H1 (cell line): ENCODE results near the gene MPPED1. TPM values are rescaled to one million over a fixed set of nuclear protein-coding genes. Genes with fewer than 3 reads are reported as not detected.

Source experiments
- CTCF ChIA-PET: fragments of 300-600 bp; sonication (Branson Sonifier 250); formaldehyde crosslinking; loops from one replicate; lab custom pipeline; 2021; ENCODE audit not compliant: partially characterized antibody; lab: Charles Lee
- POLR2A ChIA-PET: fragments of 300-600 bp; sonication (Branson Sonifier 250); formaldehyde crosslinking; loops from one replicate; lab custom pipeline; 2021; ENCODE audit warnings: inconsistent platforms; ENCODE audit not compliant: partially characterized antibody; lab: Charles Lee
- DNase-seq, 2 experiments: peaks; one replicate each; pipeline versions ENCODE4 v3.0.0 to v3.0.0-alpha.2; 2010 to 2022; ENCODE audit warnings: low spot score in 2 of 2, low read depth in 1 of 2, mixed read lengths in 1 of 2
- FAIRE-seq: peaks from 2 replicates; lab custom pipeline; 2011; peaks lifted over from hg19 to GRCh38; lab: Jason Lieb, UNC
- H2AFZ ChIP-seq: 2 replicates; pipeline ENCODE4 v1.8.1; 2012; ENCODE audit warnings: low read length, inconsistent platforms
- H2AK5ac ChIP-seq: 2 replicates; pipeline ENCODE4 v1.6.1; 2013; ENCODE audit warnings: low read depth, low read length
- H2BK120ac ChIP-seq: replicated peaks from 2 replicates; pipeline ENCODE3; 2013; ENCODE audit warnings: low read depth, low read length, inconsistent platforms
- H2BK12ac ChIP-seq: 2 replicates; pipeline ENCODE4 v1.6.1; 2013; ENCODE audit warnings: low read depth, low read length
- H2BK15ac ChIP-seq: 2 replicates; pipeline ENCODE4 v1.6.1; 2013; ENCODE audit warnings: low read length
- H2BK20ac ChIP-seq: 2 replicates; pipeline ENCODE4 v1.6.1; 2013; ENCODE audit warnings: low read length
- H2BK5ac ChIP-seq: 2 replicates; pipeline ENCODE4 v1.6.1; 2013; ENCODE audit warnings: low read depth, low read length
- H3K14ac ChIP-seq: 2 replicates; pipeline ENCODE4 v1.6.1; 2013; ENCODE audit warnings: inconsistent platforms; ENCODE audit not compliant: insufficient read length
- H3K18ac ChIP-seq: 2 replicates; pipeline ENCODE4 v1.6.1; 2013; ENCODE audit warnings: low read length; ENCODE audit errors: extremely low read depth
- H3K23ac ChIP-seq: 2 replicates; pipeline ENCODE4 v1.6.1; 2013; ENCODE audit warnings: inconsistent platforms; ENCODE audit not compliant: insufficient read length
- H3K23me2 ChIP-seq: 2 replicates; pipeline ENCODE4 v1.6.1; 2013; ENCODE audit warnings: low read depth, low read length
- H3K27ac ChIP-seq: 2 replicates; pipeline ENCODE4 v1.6.1; 2011; ENCODE audit warnings: low read depth, low read length, inconsistent platforms
- H3K27me3 ChIP-seq, 4 experiments: replicated peaks in 1 of 4; 1 replicate in 1 of 4; 2 replicates in 3 of 4; pipeline versions ENCODE4 v1.6.1 to v1.8.1; 2011 to 2013; ENCODE audit warnings: low read length in 3 of 4, mild to moderate bottlenecking in 3 of 4, inconsistent platforms in 2 of 4, mixed read lengths in 2 of 4, moderate library complexity in 1 of 4; ENCODE audit not compliant: control insufficient read depth in 3 of 4, insufficient read depth in 3 of 4; ENCODE audit errors: extremely low read depth in 1 of 4
- H3K36me3 ChIP-seq, 4 experiments: 2 replicates each; pipeline versions ENCODE4 v1.6.1 to v1.8.1; 2011 to 2013; ENCODE audit warnings: mild to moderate bottlenecking in 4 of 4, low read length in 3 of 4, moderate library complexity in 2 of 4, control low read depth in 1 of 4, inconsistent platforms in 1 of 4; ENCODE audit not compliant: insufficient read depth in 4 of 4, control insufficient read depth in 2 of 4
- H3K4ac ChIP-seq: replicated peaks from 2 replicates; pipeline ENCODE3; 2013; ENCODE audit warnings: low read length, low read depth, mixed read lengths, inconsistent platforms; ENCODE audit not compliant: insufficient read length
- H3K4me1 ChIP-seq, 4 experiments: replicated peaks in 1 of 4; 1 replicate in 1 of 4; 2 replicates in 3 of 4; pipeline versions ENCODE4 v1.6.1 to v1.8.1; 2011 to 2013; ENCODE audit warnings: low read length in 3 of 4, inconsistent platforms in 2 of 4, mixed read lengths in 1 of 4; ENCODE audit not compliant: insufficient read depth in 4 of 4, control insufficient read depth in 3 of 4
- H3K4me2 ChIP-seq, 2 experiments: 2 replicates each; pipeline versions ENCODE4 v1.6.1 to v1.8.1; 2011 to 2013; ENCODE audit warnings: low read depth in 2 of 2, low read length in 2 of 2, control low read depth in 1 of 2, inconsistent platforms in 1 of 2, mild to moderate bottlenecking in 1 of 2; ENCODE audit not compliant: insufficient read depth in 1 of 2
- H3K4me3 ChIP-seq, 4 experiments: fragments of 200-600, 300-600 bp in 1 of 4; sonication (generic), shearing (Covaris generic), sonication (Bioruptor Twin) in 1 of 4; 2 replicates each; pipeline versions ENCODE4 v1.5.1 to v1.8.1; 2011 to 2016; ENCODE audit warnings: low read length in 4 of 4, low read depth in 3 of 4, control low read depth in 2 of 4, inconsistent platforms in 2 of 4, mild to moderate bottlenecking in 2 of 4, mixed read lengths in 1 of 4, moderate library complexity in 1 of 4; ENCODE audit not compliant: insufficient read depth in 2 of 4; ENCODE audit errors: extremely low read depth in 1 of 4
- H3K56ac ChIP-seq: replicated peaks from 2 replicates; pipeline ENCODE3; 2013; ENCODE audit warnings: low read depth, mild to moderate bottlenecking, mixed read lengths, low read length, inconsistent platforms; ENCODE audit not compliant: insufficient read length
- H3K79me1 ChIP-seq: 2 replicates; pipeline ENCODE4 v1.6.1; 2013; ENCODE audit warnings: low read depth, low read length, control low read depth
- H3K79me2 ChIP-seq, 2 experiments: 2 replicates each; pipeline versions ENCODE4 v1.6.1 to v1.8.1; 2012 to 2013; ENCODE audit warnings: low read length in 2 of 2, mild to moderate bottlenecking in 2 of 2, inconsistent platforms in 1 of 2; ENCODE audit not compliant: insufficient read depth in 2 of 2, control insufficient read depth in 1 of 2
- H3K9ac ChIP-seq, 4 experiments: replicated peaks in 1 of 4; 1 replicate in 1 of 4; 2 replicates in 3 of 4; pipeline versions ENCODE4 v1.6.1 to v1.8.1; 2011 to 2013; ENCODE audit warnings: low read depth in 3 of 4, low read length in 3 of 4, control low read depth in 2 of 4, mild to moderate bottlenecking in 2 of 4, moderate library complexity in 2 of 4, inconsistent platforms in 1 of 4; ENCODE audit errors: extremely low read depth in 1 of 4
- H3K9me3 ChIP-seq, 2 experiments: 2 replicates each; pipeline versions ENCODE4 v1.6.1 to v1.8.1; 2012 to 2013; ENCODE audit warnings: mild to moderate bottlenecking in 2 of 2, moderate library complexity in 2 of 2, control low read depth in 1 of 2, inconsistent platforms in 1 of 2, low read depth in 1 of 2, low read length in 1 of 2, mixed read lengths in 1 of 2; ENCODE audit not compliant: insufficient read depth in 2 of 2
- H4K20me1 ChIP-seq, 2 experiments: replicated peaks in 1 of 2; 2 replicates each; pipeline versions ENCODE3 to v1.8.1; 2011 to 2013; ENCODE audit warnings: inconsistent platforms in 2 of 2, low read length in 2 of 2, mild to moderate bottlenecking in 1 of 2; ENCODE audit not compliant: insufficient read depth in 2 of 2, control insufficient read depth in 1 of 2
- H4K5ac ChIP-seq: 2 replicates; pipeline ENCODE4 v1.6.1; 2013; ENCODE audit warnings: low read length, low read depth, mixed read lengths, inconsistent platforms; ENCODE audit not compliant: insufficient read length
- H4K8ac ChIP-seq: 2 replicates; pipeline ENCODE4 v1.8.0; 2013; ENCODE audit warnings: mild to moderate bottlenecking, moderate library complexity, low read length, inconsistent platforms; ENCODE audit not compliant: insufficient read depth; ENCODE audit errors: extremely low read depth
- H4K91ac ChIP-seq: replicated peaks from 2 replicates; pipeline ENCODE3; 2013; ENCODE audit warnings: low read length, mixed read lengths, inconsistent platforms; ENCODE audit not compliant: insufficient read length
- CBX8 ChIP-seq: fragments of 300-800, 300-1000 bp; sonication (generic); IDR thresholded peaks from 2 replicates; pipeline ENCODE4 v1.7.1; 2016; ENCODE audit warnings: low read depth, low read length, borderline replicate concordance
- CREB1 ChIP-seq: IDR thresholded peaks from 2 replicates; pipeline ENCODE4 v1.6.1; 2012; ENCODE audit warnings: inconsistent platforms
- EP300 ChIP-seq, 2 experiments: IDR thresholded peaks; 1 replicate in 1 of 2; 2 replicates in 1 of 2; pipeline ENCODE4 v1.6.1; 2011 to 2012; ENCODE audit warnings: low read depth in 2 of 2, low read length in 2 of 2, mild to moderate bottlenecking in 2 of 2, borderline replicate concordance in 1 of 2, inconsistent platforms in 1 of 2, moderate library complexity in 1 of 2
- GABPA ChIP-seq: IDR thresholded peaks from 2 replicates; pipeline ENCODE4 v1.6.1; 2011; ENCODE audit warnings: mild to moderate bottlenecking, low read length, moderate library complexity, borderline replicate concordance; ENCODE audit not compliant: insufficient read depth
- KDM1A ChIP-seq: fragments of 200-600, 300-600 bp; sonication (generic); IDR thresholded peaks from 2 replicates; pipeline ENCODE4 v1.7.1; 2016; ENCODE audit warnings: mild to moderate bottlenecking, low read length, borderline replicate concordance
- RFX5 ChIP-seq: IDR thresholded peaks from 2 replicates; pipeline ENCODE4 v1.6.1; 2011; ENCODE audit warnings: low read depth, low read length, improper control_type of control experiment, borderline replicate concordance
- SIN3A ChIP-seq, 2 experiments: IDR thresholded peaks in 1 of 2; conservative IDR thresholded peaks in 1 of 2; 2 replicates each; pipeline ENCODE4 v1.6.1; 2011 to 2012; ENCODE audit warnings: low read length in 2 of 2, improper control_type of control experiment in 1 of 2, low read depth in 1 of 2, mild to moderate bottlenecking in 1 of 2
- SP1 ChIP-seq: IDR thresholded peaks from 2 replicates; pipeline ENCODE4 v1.6.1; 2011; ENCODE audit warnings: low read depth, low read length
- SP4 ChIP-seq: IDR thresholded peaks from 2 replicates; pipeline ENCODE4 v1.6.1; 2012; ENCODE audit warnings: low read length, inconsistent platforms
- SRF ChIP-seq: IDR thresholded peaks from 2 replicates; pipeline ENCODE4 v1.6.1; 2011; ENCODE audit warnings: mild to moderate bottlenecking, low read depth, low read length, moderate library complexity
- TAF1 ChIP-seq: IDR thresholded peaks from 2 replicates; pipeline ENCODE4 v1.6.1; 2011; ENCODE audit warnings: mild to moderate bottlenecking, low read depth, low read length
- WGBS, 2 experiments: shearing (Covaris generic) in 1 of 2; methylation state at CpG; one replicate each; pipeline versions ENCODE4 v1.1.6 to v1.1.7; 2013 to 2015; ENCODE audit warnings: low lambda C conversion rate in 2 of 2, mixed read lengths in 2 of 2, inconsistent platforms in 1 of 2, low coverage in 1 of 2, missing lambda C conversion rate in 1 of 2; ENCODE audit not compliant: insufficient replicate concordance in 2 of 2, insufficient coverage in 1 of 2, insufficient read length in 1 of 2; ENCODE audit errors: extremely low coverage in 1 of 2, missing lambda C conversion rate in 1 of 2; 5-methylcytosine and 5-hydroxymethylcytosine counted together
- polyA plus RNA-seq, 7 experiments: library from polyadenylated mRNA; depleted of rRNA in 3 of 7; stranded (reverse) in 5 of 7; unstranded in 2 of 7; fragments of >200 nt in 5 of 7; fragments of 200-250 nt in 2 of 7; gene quantifications; 1 replicate in 5 of 7; 2 replicates in 1 of 7; 4 replicates in 1 of 7; pipeline versions ENCODE4 v1.2.1 to v1.2.3, GENCODE V29; 2011 to 2013; ENCODE audit warnings: missing spikeins in 2 of 7, mixed read lengths in 2 of 7
- total RNA-seq: library from RNA; stranded (reverse); fragmentation: NEBNext Ultra II Directional; extraction: Animal tissue kit (Norgen Biotek cat#: 25700); gene quantifications from 2 replicates; pipeline ENCODE4 v1.2.1, GENCODE V29; 2021
- TF ChIP-seq, protein P1 (sequence below): IDR thresholded peaks from 2 replicates; pipeline ENCODE4 v1.6.1; 2011; ENCODE audit warnings: low read depth, mild to moderate bottlenecking, low read length; ENCODE audit not compliant: insufficient read depth

Gene MPPED1
- total and polyA plus RNA-seq, 2 of the 8 experiments (the other 6 are each of a cell fraction or from before 2014, with no cell fraction given): 0.29 to 0.37 TPM

DNA sequence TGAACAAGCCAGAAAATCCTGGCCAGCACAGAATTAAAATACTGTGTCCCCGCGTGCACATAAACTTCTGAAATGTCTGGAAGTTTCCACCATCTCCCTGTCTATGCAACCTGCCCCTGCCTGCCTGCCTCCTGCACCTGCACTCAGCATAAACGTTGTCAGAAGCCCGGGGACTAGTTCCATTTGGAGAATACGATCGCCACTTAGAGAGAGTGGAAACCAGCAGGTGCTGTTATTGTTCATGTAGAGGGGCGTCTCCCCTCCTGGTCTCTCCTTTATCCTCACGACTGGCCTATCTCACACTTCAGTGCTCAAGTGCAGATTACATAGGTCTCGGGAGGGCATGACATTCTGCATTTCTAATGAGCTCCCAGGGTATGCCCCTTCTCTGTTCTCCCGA lies 35.6 kb downstream of the MPPED1 start:
- H3K9ac ChIP-seq: no peak overlapping the region
- H4K91ac ChIP-seq: no peak overlapping the region
- H3K18ac ChIP-seq: no peak overlapping the region
- H3K4me2 ChIP-seq: no peak overlapping the region
- no peak overlapping the region for H2BK120ac ChIP-seq
- no peak overlapping the region for H2AK5ac ChIP-seq
- H3K79me2 ChIP-seq: no peaks in the 10 kb centered on the region
- no peak overlapping the region for H4K8ac ChIP-seq
- H3K23me2 ChIP-seq: no peaks in the 10 kb centered on the region
- no peak overlapping the region for H2BK20ac ChIP-seq
- no peak for FAIRE-seq
- no peak overlapping the region for H2BK15ac ChIP-seq
- no peak overlapping the region for H2BK12ac ChIP-seq
- no peaks in the 10 kb centered on the region for H3K4me1 ChIP-seq
- no peak overlapping the region for H3K23ac ChIP-seq
- no peaks in the 10 kb centered on the region for H3K36me3 ChIP-seq
- POLR2A ChIA-PET: interaction anchor here (0.6 kb wide), 1 partner anchor 1702 kb away, joined by 3 read pairs; no protein-coding TSS in a partner anchor
- no peak for TF ChIP-seq SP1
- no peak for TF ChIP-seq GABPA
- TF ChIP-seq TAF1: no peak
- no peak for TF ChIP-seq SP4
- TF ChIP-seq RFX5: no peak
- TF ChIP-seq, protein P1, sequence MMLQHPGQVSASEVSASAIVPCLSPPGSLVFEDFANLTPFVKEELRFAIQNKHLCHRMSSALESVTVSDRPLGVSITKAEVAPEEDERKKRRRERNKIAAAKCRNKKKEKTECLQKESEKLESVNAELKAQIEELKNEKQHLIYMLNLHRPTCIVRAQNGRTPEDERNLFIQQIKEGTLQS: no peak
- TF ChIP-seq KDM1A: no peak
- TF ChIP-seq SRF: no peak
- TF ChIP-seq CBX8: no peak
- no peak for TF ChIP-seq SIN3A (conservative IDR thresholded peaks at IDR 0.05 in 1 of 2, IDR thresholded peaks at IDR 0.05 in 1 of 2; ENCODE audit: low read depth in 1 of 2, low read length in 2 of 2)
- TF ChIP-seq EP300 (IDR thresholded peaks at IDR 0.05; ENCODE audit: borderline replicate concordance in 1 of 2, low read depth in 2 of 2, low read length in 2 of 2): no peak
- no peak for TF ChIP-seq CREB1
- H3K9me3 ChIP-seq: no peaks in the 10 kb centered on the region
- no peak overlapping the region for H2BK5ac ChIP-seq
- H2AFZ ChIP-seq: no peak overlapping the region
- H3K27ac ChIP-seq: no peak overlapping the region
- H3K56ac ChIP-seq: no peak overlapping the region
- H3K27me3 ChIP-seq: no peaks in the 10 kb centered on the region
- H3K4me3 ChIP-seq: no peak overlapping the region
- no peaks in the 10 kb centered on the region for H3K79me1 ChIP-seq
- H3K14ac ChIP-seq: no peak overlapping the region
- DNase-seq: no peak
- CTCF ChIA-PET: interaction anchor here (1.2 to 2.7 kb wide), 3 partner anchors 14 to 27 kb away, joined by 3 to 11 read pairs (median 4); no protein-coding TSS in a partner anchor
- H4K5ac ChIP-seq: no peak overlapping the region
- no peak overlapping the region for H3K4ac ChIP-seq
- 79% methylated on average over 10 of the region's 10 CpGs; no CpG with 5 or more reads in 1 of the 2 experiments for WGBS, 2 experiments
- H4K20me1 ChIP-seq: no peaks in the 10 kb centered on the region
